IMR-90 (cell line): ENCODE measurements around the gene FHIP1A. TPM values are rescaled to one million over a fixed set of nuclear protein-coding genes. Genes with fewer than 3 reads are reported as not detected.

Experiments used
- ATAC-seq: fragments of 200-7000 bp; cut with Tn5 transposase; 2 replicates; pipeline ENCODE4 v1.9.1; 2020; ENCODE audit warnings: low read depth, mild to moderate bottlenecking, moderate library complexity
- BruUV-seq: library from RNA; stranded (reverse); fragments of 400-500 nt; replicated peaks from 2 replicates; lab custom pipeline; 2021; lab: Mats Ljungman, UMichigan
- CTCF ChIA-PET: fragments of 300-600 bp; formaldehyde crosslinking; extraction: SDS; loops from one replicate; lab custom pipeline; 2021; ENCODE audit warnings: antibody characterized with exemption; lab: Yijun Ruan, JAX
- POLR2A ChIA-PET: fragments of 300-600 bp; sonication (Branson Sonifier 250); formaldehyde crosslinking; loops from one replicate; lab custom pipeline; 2022; ENCODE audit warnings: antibody characterized with exemption; ENCODE audit not compliant: unreplicated experiment; lab: Charles Lee
- DNase-seq: peaks from one replicate; pipeline ENCODE4 v3.0.0; 2013
- H2AFZ ChIP-seq: replicated peaks from 2 replicates; pipeline ENCODE3; 2013; ENCODE audit warnings: low read length, mild to moderate bottlenecking; ENCODE audit not compliant: poor library complexity
- H2AK5ac ChIP-seq: 2 replicates; pipeline ENCODE4 v1.6.1; 2013; ENCODE audit warnings: low read depth, low read length, inconsistent platforms
- H2AK9ac ChIP-seq: replicated peaks from 2 replicates; pipeline ENCODE3; 2013; ENCODE audit warnings: mild to moderate bottlenecking, low read depth, low read length, moderate library complexity; ENCODE audit not compliant: poor library complexity
- H2BK120ac ChIP-seq: 2 replicates; pipeline ENCODE4 v1.6.1; 2013; ENCODE audit warnings: low read depth, low read length, inconsistent platforms
- H2BK15ac ChIP-seq: 3 replicates; pipeline ENCODE4 v1.6.1; 2013; ENCODE audit warnings: low read depth, low read length, inconsistent platforms
- H2BK20ac ChIP-seq: 2 replicates; pipeline ENCODE4 v1.6.1; 2013; ENCODE audit warnings: low read depth, mild to moderate bottlenecking, inconsistent platforms, low read length, moderate library complexity
- H2BK5ac ChIP-seq: 2 replicates; pipeline ENCODE4 v1.6.1; 2013; ENCODE audit warnings: mild to moderate bottlenecking, low read depth, low read length, inconsistent platforms; ENCODE audit not compliant: poor library complexity, severe bottlenecking
- H3K14ac ChIP-seq: replicated peaks from 2 replicates; pipeline ENCODE4 v1.6.1; 2013; ENCODE audit warnings: low read depth, low read length, inconsistent platforms
- H3K18ac ChIP-seq: 2 replicates; pipeline ENCODE4 v1.6.1; 2013; ENCODE audit warnings: low read depth, low read length, control low read depth
- H3K23ac ChIP-seq: 2 replicates; pipeline ENCODE4 v1.6.1; 2013; ENCODE audit warnings: low read depth, low read length, inconsistent platforms
- H3K27ac ChIP-seq: 2 replicates; pipeline ENCODE4 v1.5.1; 2013; ENCODE audit warnings: mild to moderate bottlenecking, control low read depth, low read length; ENCODE audit not compliant: insufficient read depth
- H3K27me3 ChIP-seq: 2 replicates; pipeline ENCODE4 v1.6.1; 2013; ENCODE audit warnings: low read length; ENCODE audit not compliant: control insufficient read depth, insufficient read depth
- H3K36me3 ChIP-seq: 2 replicates; pipeline ENCODE4 v1.6.1; 2013; ENCODE audit warnings: low read length, mixed read lengths; ENCODE audit not compliant: control insufficient read depth, insufficient read depth
- H3K4ac ChIP-seq: 2 replicates; pipeline ENCODE4 v1.6.1; 2013; ENCODE audit warnings: low read depth, low read length, inconsistent platforms
- H3K4me1 ChIP-seq: 2 replicates; pipeline ENCODE4 v1.6.1; 2013; ENCODE audit warnings: low read length, mixed read lengths; ENCODE audit not compliant: control insufficient read depth, insufficient read depth
- H3K4me2 ChIP-seq: 2 replicates; pipeline ENCODE4 v1.6.1; 2013; ENCODE audit warnings: low read depth, mild to moderate bottlenecking, control low read depth, low read length, moderate library complexity
- H3K4me3 ChIP-seq: 2 replicates; pipeline ENCODE4 v1.5.1; 2013; ENCODE audit warnings: low read depth, mild to moderate bottlenecking, control low read depth, low read length, moderate library complexity; ENCODE audit not compliant: insufficient read depth
- H3K56ac ChIP-seq: 2 replicates; pipeline ENCODE4 v1.6.1; 2013; ENCODE audit warnings: low read length, inconsistent platforms; ENCODE audit not compliant: insufficient read depth; ENCODE audit errors: extremely low read depth
- H3K79me1 ChIP-seq, 2 experiments: 2 replicates each; pipeline ENCODE4 v1.6.1; 2013; ENCODE audit warnings: low read length in 2 of 2, inconsistent platforms in 1 of 2, low read depth in 1 of 2
- H3K9ac ChIP-seq: 2 replicates; pipeline ENCODE4 v1.6.1; 2013; ENCODE audit warnings: low read depth, low read length, control low read depth
- H3K9me1 ChIP-seq: 2 replicates; pipeline ENCODE4 v1.6.1; 2013; ENCODE audit warnings: low read length, inconsistent platforms; ENCODE audit not compliant: insufficient read depth
- H3K9me3 ChIP-seq: 2 replicates; pipeline ENCODE4 v1.6.1; 2013; ENCODE audit warnings: low read length; ENCODE audit not compliant: control insufficient read depth, insufficient read depth
- H4K20me1 ChIP-seq: 2 replicates; pipeline ENCODE4 v1.6.1; 2013; ENCODE audit warnings: low read length, inconsistent platforms; ENCODE audit not compliant: insufficient read depth
- H4K5ac ChIP-seq: 2 replicates; pipeline ENCODE4 v1.6.1; 2013; ENCODE audit warnings: mild to moderate bottlenecking, low read depth, low read length, control low read depth
- H4K8ac ChIP-seq, 2 experiments: 2 replicates each; pipeline ENCODE4 v1.6.1; 2013; ENCODE audit warnings: low read depth in 2 of 2, low read length in 2 of 2, control low read depth in 1 of 2, inconsistent platforms in 1 of 2
- H4K91ac ChIP-seq: 2 replicates; pipeline ENCODE4 v1.6.1; 2013; ENCODE audit warnings: low read depth, low read length, inconsistent platforms; ENCODE audit not compliant: insufficient read depth
- CTCF ChIP-seq: conservative IDR thresholded peaks from 2 replicates; pipeline ENCODE4 v1.5.1; 2012; ENCODE audit warnings: mild to moderate bottlenecking, low read depth, low read length, improper control_type of control experiment
- ELK1 ChIP-seq: fragments of 150-350 bp; IDR thresholded peaks from 2 replicates; pipeline ENCODE4 v1.6.1; 2016; ENCODE audit warnings: low read depth, mild to moderate bottlenecking, low read length, moderate library complexity, borderline replicate concordance
- POLR2A ChIP-seq: IDR thresholded peaks from 2 replicates; pipeline ENCODE4 v1.6.1; 2012; ENCODE audit warnings: mild to moderate bottlenecking, low read depth, low read length
- RAD21 ChIP-seq: IDR thresholded peaks from 2 replicates; pipeline ENCODE4 v1.6.1; 2012; ENCODE audit warnings: low read length, improper control_type of control experiment
- RFX5 ChIP-seq: IDR thresholded peaks from 2 replicates; pipeline ENCODE4 v1.8.0; 2012; ENCODE audit warnings: low read depth, mild to moderate bottlenecking, low read length, moderate library complexity
- SMC3 ChIP-seq: fragments of 150-350 bp; IDR thresholded peaks from 2 replicates; pipeline ENCODE4 v1.6.1; 2016; ENCODE audit warnings: low read depth, mild to moderate bottlenecking, antibody characterized with exemption, low read length, moderate library complexity
- WGBS, 2 experiments: methylation state at CpG; one replicate each; pipeline versions ENCODE4 v1.1.5 to v1.1.7; 2013; ENCODE audit warnings: missing lambda C conversion rate in 2 of 2; ENCODE audit not compliant: insufficient read length in 1 of 2; ENCODE audit errors: extremely low coverage in 2 of 2; 5-methylcytosine and 5-hydroxymethylcytosine counted together
- dilution Hi-C: fragments of 300-500 bp; cut with HindIII; formaldehyde crosslinking; loops from one replicate; pipeline ENCODE4 v1.14.3; 2018; ENCODE audit warnings: low sequenced_read_pairs; ENCODE audit not compliant: unreplicated experiment
- in situ Hi-C: fragments of 300-500 bp; cut with MboI; formaldehyde crosslinking; loops from 3 replicates; pipeline ENCODE4 v1.14.3; 2019; ENCODE audit warnings: low sequenced_read_pairs, inconsistent platforms, mixed read lengths
- intact Hi-C: fragments of 100-400 bp; cut with micrococcal nuclease; formaldehyde crosslinking; loops from 2 replicates; pipeline ENCODE4 v1.10.0; 2022
- polyA plus RNA-seq, 3 experiments: library from polyadenylated mRNA; depleted of rRNA; stranded (reverse); fragments of >200 nt; gene quantifications; 2 replicates each; pipeline ENCODE4 v1.2.3, GENCODE V29; 2012; ENCODE audit warnings: low replicate concordance in 1 of 3
- total RNA-seq: library from RNA; depleted of rRNA; stranded (reverse); fragments of >200 nt; gene quantifications from 2 replicates; pipeline ENCODE4 v1.2.3, GENCODE V29; 2012

FHIP1A gene
- total and polyA plus RNA-seq, 2 of the 4 experiments (the other 2 are of a cell fraction), result 0.02 to 0.18 TPM

- Histone ChIP-seq H4K20me1 (no peaks in the 10 kb centered on the region), H3K27ac (no peak overlapping the region), H3K56ac (no peak overlapping the region), H3K27me3 (peaks cover 3% of the 10 kb centered on the region; the same call in 1 of the 2 replicates), H2BK15ac (no peak overlapping the region), H3K36me3 (no peaks in the 10 kb centered on the region), H2AFZ (peak overlapping the region; percentile 21), H3K4me2 (no peak overlapping the region), H2AK9ac (no peak overlapping the region), H4K91ac (no peak overlapping the region), H3K79me1 (no peaks in the 10 kb centered on the region), H3K9me3 (no peaks in the 10 kb centered on the region), H2AK5ac (no peak overlapping the region), H2BK120ac (no peak overlapping the region), H3K14ac (no peak overlapping the region), H3K9me1 (no peaks in the 10 kb centered on the region), H3K18ac (no peak overlapping the region), H3K9ac (no peak overlapping the region), H3K4me3 (no peak overlapping the region), H3K4me1 (no peaks in the 10 kb centered on the region), H4K8ac (no peak overlapping the region), H3K23ac (no peak overlapping the region), H4K5ac (no peak overlapping the region), H2BK20ac (no peak overlapping the region), H3K4ac (no peak overlapping the region), H2BK5ac (no peak overlapping the region)
- CTCF ChIA-PET, result interaction anchor here (0.7 to 1.0 kb wide), 4 partner anchors 11 to 247 kb away, joined by 3 read pairs; no protein-coding TSS in a partner anchor
- POLR2A ChIA-PET, result no interaction called here
- intact Hi-C loops, result loop anchor here (1.0 to 5.0 kb wide), 4 partner anchors 86 to 1010 kb away; no protein-coding TSS in a partner anchor
- peak; percentile 80 for DNase-seq
- ATAC-seq, result peak; percentile 100
- in situ Hi-C loops, result loop anchor here (10.0 kb wide), 1 partner anchor 242 kb away; no protein-coding TSS in a partner anchor
- BruUV-seq, result no TSS peak
- dilution Hi-C loops, result no loop called here
- TF ChIP-seq RAD21 (peak; percentile 99), CTCF (peak; percentile 98), RFX5 (no peak), SMC3 (peak; percentile 98), POLR2A (peak; percentile 44), ELK1 (no peak)
- no CpG with 5 or more reads among the region's 14 CpGs for WGBS, 2 experiments
Observed at GRCh38 chr4:151362404-151363164, 46.4 kb upstream of the FHIP1A start.
